Chondrocyte (in vitro differentiated cells): Measurements from ENCODE around the gene HPS4. TPM values are rescaled to one million over a fixed set of nuclear protein-coding genes. Genes with fewer than 3 reads are reported as not detected.

Experiments
- DNase-seq: peaks from one replicate; pipeline ENCODE4 v3.0.0; 2021; ENCODE audit warnings: mixed read lengths, low spot score
- H3K27ac Mint-ChIP-seq: one replicate; pipeline ENCODE4 v1.8.0; 2021; ENCODE audit warnings: mild to moderate bottlenecking, moderate library complexity, mixed read lengths; ENCODE audit not compliant: unreplicated experiment
- H3K27me3 Mint-ChIP-seq: 2 replicates; pipeline ENCODE4 v1.8.0; 2021; ENCODE audit warnings: low read depth, mixed read lengths
- H3K36me3 Mint-ChIP-seq: 2 replicates; pipeline ENCODE4 v1.8.0; 2021; ENCODE audit warnings: low read depth, mixed read lengths
- H3K4me1 Mint-ChIP-seq: 2 replicates; pipeline ENCODE4 v1.8.0; 2021; ENCODE audit warnings: low read depth, mild to moderate bottlenecking, mixed read lengths
- H3K4me3 Mint-ChIP-seq: one replicate; pipeline ENCODE4 v1.8.0; 2021; ENCODE audit warnings: mild to moderate bottlenecking, moderate library complexity, mixed read lengths; ENCODE audit not compliant: unreplicated experiment
- H3K9me3 Mint-ChIP-seq: 2 replicates; pipeline ENCODE4 v1.8.0; 2021; ENCODE audit warnings: low read depth, mixed read lengths
- total RNA-seq: library from RNA; stranded (reverse); gene quantifications from 3 replicates; pipeline ENCODE4 v1.2.1, GENCODE V29; 2021
- TF ChIP-seq, protein P1 (sequence below): fragments of 200-600 bp; sonication (generic); IDR thresholded peaks from 2 replicates; pipeline ENCODE4 v1.5.0; 2021; ENCODE audit warnings: antibody characterized with exemption, mild to moderate bottlenecking, moderate library complexity

HPS4 gene
- total RNA-seq, 1 donor from 2014 or later, result 28.2 TPM

- H3K27ac Mint-ChIP-seq, result no peak overlapping the region
- H3K27me3 Mint-ChIP-seq, result no peaks in the 10 kb centered on the region
- H3K9me3 Mint-ChIP-seq, result peaks cover 5% of the 10 kb centered on the region
- TF ChIP-seq, protein P1, sequence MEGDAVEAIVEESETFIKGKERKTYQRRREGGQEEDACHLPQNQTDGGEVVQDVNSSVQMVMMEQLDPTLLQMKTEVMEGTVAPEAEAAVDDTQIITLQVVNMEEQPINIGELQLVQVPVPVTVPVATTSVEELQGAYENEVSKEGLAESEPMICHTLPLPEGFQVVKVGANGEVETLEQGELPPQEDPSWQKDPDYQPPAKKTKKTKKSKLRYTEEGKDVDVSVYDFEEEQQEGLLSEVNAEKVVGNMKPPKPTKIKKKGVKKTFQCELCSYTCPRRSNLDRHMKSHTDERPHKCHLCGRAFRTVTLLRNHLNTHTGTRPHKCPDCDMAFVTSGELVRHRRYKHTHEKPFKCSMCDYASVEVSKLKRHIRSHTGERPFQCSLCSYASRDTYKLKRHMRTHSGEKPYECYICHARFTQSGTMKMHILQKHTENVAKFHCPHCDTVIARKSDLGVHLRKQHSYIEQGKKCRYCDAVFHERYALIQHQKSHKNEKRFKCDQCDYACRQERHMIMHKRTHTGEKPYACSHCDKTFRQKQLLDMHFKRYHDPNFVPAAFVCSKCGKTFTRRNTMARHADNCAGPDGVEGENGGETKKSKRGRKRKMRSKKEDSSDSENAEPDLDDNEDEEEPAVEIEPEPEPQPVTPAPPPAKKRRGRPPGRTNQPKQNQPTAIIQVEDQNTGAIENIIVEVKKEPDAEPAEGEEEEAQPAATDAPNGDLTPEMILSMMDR, result no peak
- H3K4me3 Mint-ChIP-seq, result no peak overlapping the region
- H3K4me1 Mint-ChIP-seq, result peaks cover 23% of the 10 kb centered on the region
- DNase-seq, result no peak
- H3K36me3 Mint-ChIP-seq, result peaks cover 4% of the 10 kb centered on the region
These were observed 65.0 kb downstream of the HPS4 start for GRCh38 chr22:26418620-26419019.

GRCh38 chr22:26417406-26417805 lies 66.2 kb downstream of the HPS4 start:
- H3K27ac Mint-ChIP-seq, result peak overlapping the region; percentile 81
- H3K9me3 Mint-ChIP-seq, result no peaks in the 10 kb centered on the region
- TF ChIP-seq, protein P1, result no peak
- H3K36me3 Mint-ChIP-seq, result peaks cover 1% of the 10 kb centered on the region
- H3K4me1 Mint-ChIP-seq, result peaks cover 29% of the 10 kb centered on the region
- H3K4me3 Mint-ChIP-seq, result no peak overlapping the region
- no peaks in the 10 kb centered on the region for H3K27me3 Mint-ChIP-seq
- DNase-seq, result no peak

DNA sequence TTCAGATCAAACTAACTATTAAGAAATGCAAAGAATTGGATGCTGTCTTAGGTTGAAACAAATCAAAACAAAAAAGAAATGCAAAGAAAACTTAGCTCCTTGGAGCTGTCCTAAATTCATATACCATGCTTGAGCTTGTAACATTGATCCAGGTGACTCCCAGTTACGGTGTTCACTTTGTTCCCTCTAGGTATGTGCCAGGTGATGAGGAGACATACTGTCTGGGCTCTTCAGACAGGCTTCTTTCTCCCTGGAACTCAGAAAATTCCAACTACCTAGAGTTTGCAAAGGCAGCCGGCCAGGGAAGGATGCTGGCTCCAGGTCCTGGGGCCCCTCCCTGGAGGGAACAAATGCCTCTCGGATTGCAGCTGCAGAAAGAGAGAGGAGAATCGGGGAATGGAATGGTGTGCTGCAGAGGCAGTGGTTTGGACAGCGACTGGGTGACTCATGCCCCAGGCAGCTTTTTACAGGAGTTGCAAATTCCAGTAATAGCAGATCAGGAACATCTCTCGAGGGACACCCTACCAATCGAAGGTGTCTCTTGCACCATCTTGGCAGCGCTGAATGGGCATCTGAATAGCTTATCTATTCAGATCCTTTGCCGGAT lies 66.8 kb downstream of the HPS4 start:
- TF ChIP-seq, protein P1, result no peak
- H3K36me3 Mint-ChIP-seq, result peaks cover under 1% of the 10 kb centered on the region
- DNase-seq, result no peak
- peaks cover 29% of the 10 kb centered on the region for H3K4me1 Mint-ChIP-seq
- peak overlapping the region; percentile 81 for H3K27ac Mint-ChIP-seq
- no peak overlapping the region for H3K4me3 Mint-ChIP-seq
- no peaks in the 10 kb centered on the region for H3K27me3 Mint-ChIP-seq
- no peaks in the 10 kb centered on the region for H3K9me3 Mint-ChIP-seq

- H3K9me3 Mint-ChIP-seq, result no peaks in the 10 kb centered on the region
- TF ChIP-seq, protein P1, result no peak
- H3K4me3 Mint-ChIP-seq, result no peak overlapping the region
- H3K4me1 Mint-ChIP-seq, result peaks cover 29% of the 10 kb centered on the region
- no peaks in the 10 kb centered on the region for H3K27me3 Mint-ChIP-seq
- DNase-seq, result no peak
- no peaks in the 10 kb centered on the region for H3K36me3 Mint-ChIP-seq
- no peak overlapping the region for H3K27ac Mint-ChIP-seq
These were observed 67.3 kb downstream of the HPS4 start for GRCh38 chr22:26416256-26416655.

DNA sequence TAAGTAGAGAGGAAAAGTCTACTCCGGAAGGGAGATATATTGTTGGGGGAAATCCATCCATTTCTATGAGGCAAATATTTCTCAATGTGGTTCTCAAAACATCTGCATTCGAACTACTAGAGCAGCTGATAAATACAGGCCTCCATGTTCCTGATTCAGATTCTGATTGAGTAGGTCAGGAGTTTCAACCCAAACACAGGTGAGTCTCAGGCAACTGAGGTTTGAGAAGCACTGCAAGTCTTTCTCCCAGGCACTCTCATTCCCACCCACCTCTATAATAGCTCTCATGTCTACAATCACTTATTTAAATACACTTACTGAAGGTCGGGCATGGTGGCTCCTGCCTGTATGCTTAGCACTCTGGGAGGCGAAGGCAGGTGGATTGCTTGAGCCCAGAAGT lies 69.2 kb downstream of the HPS4 start:
- Mint-ChIP-seq H3K9me3 (no peaks in the 10 kb centered on the region), H3K36me3 (no peaks in the 10 kb centered on the region), H3K4me3 (no peak overlapping the region), H3K27ac (no peak overlapping the region), H3K27me3 (no peaks in the 10 kb centered on the region), H3K4me1 (peaks cover 38% of the 10 kb centered on the region)
- DNase-seq, result no peak
- TF ChIP-seq, protein P1, result no peak
